HG03558 (cell line): ENCODE results near the gene ELMO1.
A peak's percentile ranks its signal among the peaks of the same experiment; 100 is the strongest.

Experiments used
- ATAC-seq: cut with Tn5 transposase; IDR thresholded peaks from one replicate; pipeline ENCODE4 v1.9.1; 2021; ENCODE audit warnings: moderate number of reproducible peaks; ENCODE audit not compliant: unreplicated experiment; ENCODE audit errors: extremely low read depth

The ELMO1 gene

GRCh38 chr7:37248396-37248861 lies 200.2 kb downstream of the ELMO1 start:
- ATAC-seq = no peak

GRCh38 chr7:37247861-37248260 lies 200.8 kb downstream of the ELMO1 start:
- no peak for ATAC-seq

GRCh38 chr7:37245590-37245989 lies 203.1 kb downstream of the ELMO1 start:
- no peak for ATAC-seq

GRCh38 chr7:37236906-37237305 lies 211.8 kb downstream of the ELMO1 start:
- ATAC-seq = no peak

- ATAC-seq = no peak
Measured at GRCh38 chr7:37235813-37236212, 212.9 kb downstream of the ELMO1 start.

GRCh38 chr7:37234928-37235327 lies 213.7 kb downstream of the ELMO1 start:
- no peak for ATAC-seq

GRCh38 chr7:37234334-37234733 lies 214.3 kb downstream of the ELMO1 start:
- ATAC-seq = no peak

- ATAC-seq = no peak
Measured at GRCh38 chr7:37231613-37232012, 217.1 kb downstream of the ELMO1 start.

GRCh38 chr7:37230221-37230620 lies 218.4 kb downstream of the ELMO1 start:
- no peak for ATAC-seq

GRCh38 chr7:37229381-37229780 lies 219.3 kb downstream of the ELMO1 start:
- ATAC-seq = no peak

GRCh38 chr7:37225285-37225969 lies 223.2 kb downstream of the ELMO1 start:
- no peak for ATAC-seq

GRCh38 chr7:37224746-37225145 lies 223.9 kb downstream of the ELMO1 start:
- no peak for ATAC-seq

- no peak for ATAC-seq
Measured at GRCh38 chr7:37220664-37221063, 228.0 kb downstream of the ELMO1 start.

- no peak for ATAC-seq
Measured at GRCh38 chr7:37218956-37219355, 229.7 kb downstream of the ELMO1 start.

GRCh38 chr7:37216923-37217322 lies 231.7 kb downstream of the ELMO1 start:
- ATAC-seq = no peak

- no peak for ATAC-seq
Measured at GRCh38 chr7:37216156-37216852, 232.4 kb downstream of the ELMO1 start.

- no peak for ATAC-seq
Measured at GRCh38 chr7:37215290-37215923, 233.3 kb downstream of the ELMO1 start.

- no peak for ATAC-seq
Measured at GRCh38 chr7:37212556-37212955, 236.1 kb downstream of the ELMO1 start.

GRCh38 chr7:37212051-37212450 lies 236.6 kb downstream of the ELMO1 start:
- peak; percentile 55 for ATAC-seq

- no peak for ATAC-seq
Measured at GRCh38 chr7:37211097-37211880, 237.4 kb downstream of the ELMO1 start.

- ATAC-seq = no peak
Measured at GRCh38 chr7:37209195-37209594, 239.5 kb downstream of the ELMO1 start.
